Suprapubic skin (tissue), 4 donors: ENCODE results near the gene LRRC25. TPM values are rescaled to one million over a fixed set of nuclear protein-coding genes. Genes with fewer than 3 reads are reported as not detected.

Experiments used
- DNase-seq, 2 donors: peaks; one replicate each; pipeline ENCODE4 v3.0.0-alpha.2; 2019; ENCODE audit warnings: low spot score in 2 of 2
- H3K27ac ChIP-seq: fragments of 200-600 bp; sonication (generic); one replicate; pipeline ENCODE4 v1.5.1; 2019
- H3K27me3 ChIP-seq: fragments of 200-600 bp; sonication (generic); one replicate; pipeline ENCODE4 v1.5.1; 2019
- H3K36me3 ChIP-seq: fragments of 200-600 bp; sonication (generic); one replicate; pipeline ENCODE4 v1.5.1; 2019
- H3K4me1 ChIP-seq: fragments of 200-600 bp; sonication (generic); one replicate; pipeline ENCODE4 v1.5.1; 2019
- H3K4me3 ChIP-seq: fragments of 200-600 bp; sonication (generic); one replicate; pipeline ENCODE4 v1.5.1; 2019; ENCODE audit warnings: mild to moderate bottlenecking
- H3K9me3 ChIP-seq: fragments of 200-600 bp; sonication (generic); one replicate; pipeline ENCODE4 v1.5.1; 2019
- EP300 ChIP-seq: sonication (generic); formaldehyde crosslinking; IDR thresholded peaks from one replicate; pipeline ENCODE4 v1.6.1; 2017; ENCODE audit warnings: antibody characterized with exemption
- POLR2A ChIP-seq, 2 donors: fragments of 450-650 bp; IDR thresholded peaks; one replicate each; pipeline ENCODE4 v1.6.1; 2017; ENCODE audit warnings: antibody characterized with exemption in 2 of 2, mild to moderate bottlenecking in 2 of 2, moderate library complexity in 2 of 2
- POLR2AphosphoS5 ChIP-seq, 3 donors: sonication (generic); formaldehyde crosslinking; IDR thresholded peaks; one replicate each; pipeline ENCODE4 v1.6.1; 2017; ENCODE audit warnings: antibody characterized with exemption in 3 of 3
- WGBS: methylation state at CpG from one replicate; pipeline ENCODE4 v1.1.5; 2018; 5-methylcytosine and 5-hydroxymethylcytosine counted together
- total RNA-seq, 4 donors: library from RNA; depleted of rRNA; stranded (reverse); fragments of >200 nt; gene quantifications; one replicate each; pipeline ENCODE4 v1.1.0, GENCODE V29; 2016
- TF ChIP-seq, protein P1 (sequence below), 2 donors: fragments of 200-600 bp in 1 of 2; fragments of 450-650 bp in 1 of 2; sonication (generic) in 1 of 2; IDR thresholded peaks; one replicate each; pipeline ENCODE4 v1.5.1; 2016 to 2019; ENCODE audit warnings: antibody characterized with exemption in 2 of 2, mild to moderate bottlenecking in 1 of 2, moderate library complexity in 1 of 2

Gene LRRC25
- total RNA-seq, 4 donors from 2014 or later, result 0.59 to 0.79 (median 0.73) TPM; not detected in 1

DNA sequence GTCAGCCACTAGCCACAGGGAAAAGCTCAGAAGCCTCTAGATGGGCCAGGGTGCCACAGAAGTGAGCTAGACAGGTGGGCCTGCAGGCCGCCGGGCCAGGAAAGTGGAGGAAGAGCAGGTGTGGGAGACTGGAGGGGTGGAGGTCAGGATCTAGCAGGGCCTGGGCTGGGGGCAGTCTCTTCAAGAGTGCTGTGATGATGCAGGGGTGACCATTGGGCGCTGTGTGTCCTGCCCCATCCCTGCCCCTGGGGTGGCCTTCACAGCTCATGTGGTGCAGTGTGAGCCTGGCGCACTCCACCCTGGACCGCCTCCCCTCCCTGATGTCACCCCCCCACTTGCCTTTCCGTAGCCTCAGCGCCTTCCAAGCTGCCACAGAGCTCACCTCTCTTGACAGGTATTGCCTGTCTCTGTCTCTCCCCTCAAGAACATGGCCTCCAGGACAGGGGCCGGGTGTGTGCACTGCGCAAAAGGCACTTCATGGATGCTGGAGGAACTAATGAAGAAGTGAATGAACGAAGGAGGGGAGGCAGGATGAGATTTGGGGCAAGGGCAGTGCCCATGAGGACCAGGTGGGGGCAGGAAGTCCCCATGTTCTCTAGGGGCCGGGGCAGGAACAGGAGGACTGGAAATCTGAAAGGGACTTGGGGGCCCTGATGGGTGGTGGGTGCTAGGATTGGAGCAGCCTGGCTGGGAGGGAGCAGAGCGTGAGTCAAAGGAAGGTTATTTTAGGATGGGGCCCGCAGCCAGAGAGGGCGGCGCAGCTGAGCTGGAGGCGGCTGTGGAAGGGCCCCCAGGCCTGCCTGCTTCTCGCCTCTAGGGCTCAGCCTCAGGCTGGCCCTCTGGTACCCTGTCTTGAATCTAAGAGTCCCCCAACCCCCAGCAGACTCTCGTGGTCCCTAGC lies 28.3 kb upstream of the LRRC25 start:
- no peaks in the 10 kb centered on the region for H3K9me3 ChIP-seq
- 38% methylated on average over 14 of the region's 18 CpGs for WGBS
- H3K4me3 ChIP-seq, result no peak overlapping the region
- peak in 1 of 2 donors; percentile 81 for DNase-seq
- no peak for TF ChIP-seq EP300
- TF ChIP-seq POLR2A (IDR thresholded peaks at IDR 0.05), result no peak
- TF ChIP-seq POLR2AphosphoS5 (IDR thresholded peaks at IDR 0.05), result no peak
- TF ChIP-seq, protein P1, sequence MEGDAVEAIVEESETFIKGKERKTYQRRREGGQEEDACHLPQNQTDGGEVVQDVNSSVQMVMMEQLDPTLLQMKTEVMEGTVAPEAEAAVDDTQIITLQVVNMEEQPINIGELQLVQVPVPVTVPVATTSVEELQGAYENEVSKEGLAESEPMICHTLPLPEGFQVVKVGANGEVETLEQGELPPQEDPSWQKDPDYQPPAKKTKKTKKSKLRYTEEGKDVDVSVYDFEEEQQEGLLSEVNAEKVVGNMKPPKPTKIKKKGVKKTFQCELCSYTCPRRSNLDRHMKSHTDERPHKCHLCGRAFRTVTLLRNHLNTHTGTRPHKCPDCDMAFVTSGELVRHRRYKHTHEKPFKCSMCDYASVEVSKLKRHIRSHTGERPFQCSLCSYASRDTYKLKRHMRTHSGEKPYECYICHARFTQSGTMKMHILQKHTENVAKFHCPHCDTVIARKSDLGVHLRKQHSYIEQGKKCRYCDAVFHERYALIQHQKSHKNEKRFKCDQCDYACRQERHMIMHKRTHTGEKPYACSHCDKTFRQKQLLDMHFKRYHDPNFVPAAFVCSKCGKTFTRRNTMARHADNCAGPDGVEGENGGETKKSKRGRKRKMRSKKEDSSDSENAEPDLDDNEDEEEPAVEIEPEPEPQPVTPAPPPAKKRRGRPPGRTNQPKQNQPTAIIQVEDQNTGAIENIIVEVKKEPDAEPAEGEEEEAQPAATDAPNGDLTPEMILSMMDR (IDR thresholded peaks at IDR 0.05), result peak in 1 of 2 donors; percentile 9
- H3K27me3 ChIP-seq, result no peaks in the 10 kb centered on the region
- peaks cover 74% of the 10 kb centered on the region for H3K4me1 ChIP-seq
- H3K36me3 ChIP-seq, result no peaks in the 10 kb centered on the region
- peak overlapping the region; percentile 65 for H3K27ac ChIP-seq

DNA sequence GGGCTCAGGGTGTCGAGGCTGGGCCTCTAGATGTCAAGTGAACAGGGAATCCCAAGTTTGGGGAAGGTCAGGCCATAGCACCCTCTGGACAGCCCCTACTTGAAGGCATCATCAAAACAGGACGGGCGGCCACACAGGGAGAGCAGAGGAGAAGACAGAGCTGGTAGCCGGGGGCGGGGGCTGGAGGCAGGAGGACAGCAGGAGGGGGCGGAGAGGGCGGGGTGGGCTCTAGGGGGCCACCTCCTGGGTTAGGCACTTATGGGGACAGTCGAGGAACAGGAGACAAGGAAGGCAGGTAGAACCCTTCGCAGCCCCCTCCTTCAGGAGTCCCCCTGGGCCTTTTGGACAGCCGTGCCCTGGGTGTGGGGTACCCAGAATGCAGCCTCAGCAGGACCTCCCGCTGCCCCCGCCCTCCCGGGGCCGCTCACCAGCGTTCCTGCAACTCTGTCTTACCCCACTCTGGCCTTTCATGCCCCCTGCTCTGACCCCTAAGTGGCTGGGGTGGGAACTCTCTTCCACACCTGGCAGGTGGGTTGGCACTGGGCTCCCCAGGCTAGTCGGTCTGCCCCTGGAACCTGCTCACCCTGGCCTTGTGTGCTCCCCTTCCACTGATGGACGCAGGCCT lies 27.6 kb upstream of the LRRC25 start:
- Histone ChIP-seq H3K4me1 (peaks cover 82% of the 10 kb centered on the region), H3K4me3 (no peak overlapping the region), H3K27ac (peak overlapping the region; percentile 65), H3K9me3 (no peaks in the 10 kb centered on the region), H3K36me3 (no peaks in the 10 kb centered on the region), H3K27me3 (no peaks in the 10 kb centered on the region)
- no peak for TF ChIP-seq EP300
- TF ChIP-seq, protein P1 (IDR thresholded peaks at IDR 0.05), result no peak
- no peak for TF ChIP-seq POLR2AphosphoS5 (IDR thresholded peaks at IDR 0.05)
- TF ChIP-seq POLR2A (IDR thresholded peaks at IDR 0.05), result no peak
- no peak for DNase-seq
- WGBS, result 81% methylated on average over 15 of the region's 17 CpGs

DNA sequence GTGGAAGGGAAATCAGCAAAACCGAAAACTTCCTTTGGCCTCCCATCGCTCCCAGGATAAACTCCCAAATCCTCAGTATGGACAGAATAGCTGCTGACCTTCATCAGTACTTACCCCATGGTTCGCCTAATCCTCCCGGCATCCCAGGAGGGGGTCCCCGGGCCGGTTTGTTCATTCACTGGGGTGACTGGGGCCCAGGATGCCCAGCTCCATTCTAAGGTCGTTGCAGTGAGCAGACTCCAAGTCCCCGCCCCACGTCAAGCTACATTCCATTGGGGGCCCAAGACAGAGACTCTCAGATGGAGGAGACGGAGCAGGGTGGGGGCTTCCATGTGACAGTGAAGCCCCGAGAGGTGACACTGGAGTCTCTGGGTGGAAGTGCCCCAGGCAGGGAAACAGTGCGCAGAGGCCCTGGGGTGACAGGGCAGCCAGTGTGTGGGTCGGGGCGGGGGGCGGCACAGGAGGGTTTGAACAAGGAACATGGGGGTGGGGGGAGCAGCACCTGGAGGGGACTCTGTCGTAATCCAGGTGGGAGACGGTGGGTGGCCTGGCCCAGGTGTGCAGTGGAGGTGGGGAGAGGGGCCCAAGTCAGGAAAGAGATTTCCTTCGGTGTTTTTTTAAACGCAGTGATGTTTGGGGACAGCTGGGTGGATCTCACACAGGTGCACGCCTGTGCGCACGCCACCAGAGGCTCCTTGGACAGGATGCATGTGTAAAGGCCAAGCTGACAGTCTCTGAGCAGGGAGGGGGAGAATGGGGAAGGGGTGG lies 26.9 kb upstream of the LRRC25 start:
- no peak overlapping the region for H3K4me3 ChIP-seq
- H3K27me3 ChIP-seq, result no peaks in the 10 kb centered on the region
- WGBS, result 77% methylated on average over 20 of the region's 22 CpGs
- DNase-seq, result no peak
- H3K9me3 ChIP-seq, result no peaks in the 10 kb centered on the region
- TF ChIP-seq POLR2A (IDR thresholded peaks at IDR 0.05) (no peak), EP300 (no peak), POLR2AphosphoS5 (IDR thresholded peaks at IDR 0.05) (no peak)
- TF ChIP-seq, protein P1 (IDR thresholded peaks at IDR 0.05), result no peak
- H3K36me3 ChIP-seq, result no peaks in the 10 kb centered on the region
- peaks cover 81% of the 10 kb centered on the region for H3K4me1 ChIP-seq
- H3K27ac ChIP-seq, result no peak overlapping the region

DNA sequence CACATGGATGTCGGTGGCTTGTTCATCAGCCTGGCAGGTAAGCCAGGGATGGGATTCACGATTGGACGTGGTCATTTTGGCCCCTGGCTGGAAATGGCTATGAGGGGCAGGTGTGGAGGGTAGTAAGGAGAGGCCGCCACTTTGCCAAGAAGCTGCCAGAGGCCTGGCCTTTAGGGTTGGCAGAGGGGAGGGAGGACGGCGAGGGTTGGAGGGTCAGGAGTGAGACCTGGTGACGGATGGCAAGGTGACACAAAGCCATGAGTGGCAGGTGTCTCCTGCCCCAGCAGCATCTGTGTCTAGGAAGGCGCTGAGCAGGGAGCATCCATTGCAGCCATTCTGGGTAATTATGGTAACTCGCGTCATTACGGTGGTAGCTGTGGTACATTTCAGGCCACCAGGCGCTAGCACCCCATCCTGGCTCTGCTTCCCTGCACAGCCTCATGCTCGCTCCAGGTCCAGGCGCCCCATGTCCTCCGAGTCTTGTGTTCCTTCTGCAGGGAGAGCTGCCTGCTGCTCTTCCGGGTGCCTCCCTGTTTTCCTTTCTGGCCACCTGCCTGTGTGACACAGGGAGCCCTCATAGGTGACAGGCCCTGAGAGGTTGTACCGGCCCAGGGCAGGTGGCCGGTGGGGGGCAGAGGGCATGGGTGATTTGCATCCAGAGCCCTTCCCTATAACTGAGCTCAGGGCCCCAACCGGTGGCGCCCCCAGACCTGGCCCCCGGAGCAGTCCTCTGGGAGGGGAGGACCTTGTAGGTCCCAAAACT lies 26.0 kb upstream of the LRRC25 start:
- no peaks in the 10 kb centered on the region for H3K9me3 ChIP-seq
- H3K27ac ChIP-seq, result no peak overlapping the region
- DNase-seq, result no peak
- no peaks in the 10 kb centered on the region for H3K36me3 ChIP-seq
- peaks cover 80% of the 10 kb centered on the region for H3K4me1 ChIP-seq
- H3K4me3 ChIP-seq, result no peak overlapping the region
- WGBS, result 85% methylated on average over 18 of the region's 21 CpGs
- H3K27me3 ChIP-seq, result no peaks in the 10 kb centered on the region
- TF ChIP-seq POLR2A (IDR thresholded peaks at IDR 0.05) (no peak), EP300 (no peak), POLR2AphosphoS5 (IDR thresholded peaks at IDR 0.05) (no peak)
- TF ChIP-seq, protein P1 (IDR thresholded peaks at IDR 0.05), result no peak
